Neural cell (in vitro differentiated cells): Measurements from ENCODE around the gene COX11. TPM values are rescaled to one million over a fixed set of nuclear protein-coding genes. Genes with fewer than 3 reads are reported as not detected.

Experiments
- H2AFZ ChIP-seq: fragments of 200-600, 300-800 bp; sonication (generic), shearing (Covaris generic); 2 replicates; pipeline ENCODE4 v1.6.0; 2014; ENCODE audit warnings: low read depth, mild to moderate bottlenecking, antibody characterized with exemption, low read length, moderate library complexity
- H3F3A ChIP-seq: fragments of 200-600 bp; shearing (Covaris generic); 2 replicates; pipeline ENCODE4 v1.6.1; 2016; ENCODE audit warnings: mild to moderate bottlenecking, moderate library complexity, mixed read lengths, antibody characterized with exemption, low read length; ENCODE audit not compliant: insufficient read depth, poor library complexity, severe bottlenecking
- H3K27ac ChIP-seq: fragments of 200-600, 300-800 bp; sonication (generic), shearing (Covaris generic); 2 replicates; pipeline ENCODE4 v1.5.1; 2014; ENCODE audit warnings: mild to moderate bottlenecking, low read length, moderate library complexity
- H3K27me3 ChIP-seq: fragments of 300-800, 200-600 bp; sonication (generic), shearing (Covaris generic); 2 replicates; pipeline ENCODE4 v1.6.0; 2014; ENCODE audit warnings: mild to moderate bottlenecking, low read depth, low read length, moderate library complexity; ENCODE audit not compliant: insufficient read depth
- H3K36me3 ChIP-seq: fragments of 300-800, 200-600 bp; sonication (generic), shearing (Covaris generic); 2 replicates; pipeline ENCODE4 v1.5.1; 2014; ENCODE audit warnings: mild to moderate bottlenecking, antibody characterized with exemption, low read length, moderate library complexity; ENCODE audit not compliant: insufficient read depth
- H3K4me2 ChIP-seq: fragments of 300-800, 200-600 bp; sonication (generic), shearing (Covaris generic); 2 replicates; pipeline ENCODE4 v1.6.0; 2014; ENCODE audit warnings: mild to moderate bottlenecking, low read length
- H3K4me3 ChIP-seq: fragments of 300-800, 200-600 bp; sonication (generic), shearing (Covaris generic); 2 replicates; pipeline ENCODE4 v1.5.1; 2014; ENCODE audit warnings: mild to moderate bottlenecking, low read length, moderate library complexity
- H3K79me2 ChIP-seq: fragments of 200-600 bp; shearing (Covaris generic); replicated peaks from 2 replicates; pipeline ENCODE4 v1.6.0; 2014; ENCODE audit warnings: mild to moderate bottlenecking, low read length, moderate library complexity; ENCODE audit not compliant: insufficient read depth
- H3K9ac ChIP-seq: fragments of 300-800, 200-600 bp; sonication (generic), shearing (Covaris generic); 2 replicates; pipeline ENCODE4 v1.6.1; 2016; ENCODE audit warnings: mild to moderate bottlenecking, low read length, mixed read lengths
- H3K9me2 ChIP-seq: fragments of 200-600 bp; shearing (Covaris generic); 2 replicates; pipeline ENCODE4 v1.6.1; 2016; ENCODE audit warnings: mild to moderate bottlenecking, low read length, mixed read lengths; ENCODE audit not compliant: insufficient read depth
- H3K9me3 ChIP-seq: fragments of 200-600, 300-800 bp; sonication (generic), shearing (Covaris generic); 2 replicates; pipeline ENCODE4 v1.6.1; 2016; ENCODE audit warnings: mild to moderate bottlenecking, mixed run types, low read length, moderate library complexity, mixed read lengths
- H4K20me1 ChIP-seq: fragments of 200-600 bp; shearing (Covaris generic); 2 replicates; pipeline ENCODE4 v1.6.1; 2016; ENCODE audit warnings: mild to moderate bottlenecking, mixed run types; ENCODE audit not compliant: insufficient read depth
- EP300 ChIP-seq: fragments of 450-650 bp; conservative IDR thresholded peaks from 2 replicates; pipeline ENCODE4 v1.6.1; 2014; ENCODE audit warnings: antibody characterized with exemption, mild to moderate bottlenecking, moderate library complexity; ENCODE audit not compliant: poor library complexity, severe bottlenecking
- EZH2 ChIP-seq: fragments of 200-600, 300-800 bp; shearing (Covaris generic), sonication (generic); IDR thresholded peaks from 2 replicates; pipeline ENCODE4 v1.6.1; 2014; ENCODE audit warnings: antibody characterized with exemption, low read length, borderline replicate concordance, mild to moderate bottlenecking; ENCODE audit not compliant: insufficient read depth, poor library complexity, severe bottlenecking
- MXI1 ChIP-seq: fragments of 450-650 bp; conservative IDR thresholded peaks from 2 replicates; pipeline ENCODE4 v1.6.1; 2014; ENCODE audit warnings: antibody characterized with exemption, mild to moderate bottlenecking; ENCODE audit not compliant: poor library complexity, severe bottlenecking
- POLR2AphosphoS5 ChIP-seq: IDR thresholded peaks from 2 replicates; pipeline ENCODE4 v1.6.1; 2012
- RAD21 ChIP-seq: fragments of 450-650 bp; conservative IDR thresholded peaks from 2 replicates; pipeline ENCODE4 v1.6.1; 2014; ENCODE audit warnings: antibody characterized with exemption, mild to moderate bottlenecking, moderate library complexity
- SMC3 ChIP-seq: fragments of 450-650 bp; conservative IDR thresholded peaks from 2 replicates; pipeline ENCODE4 v1.6.1; 2014; ENCODE audit warnings: antibody characterized with exemption, mild to moderate bottlenecking, moderate library complexity; ENCODE audit not compliant: poor library complexity
- TAF1 ChIP-seq: IDR thresholded peaks from 2 replicates; pipeline ENCODE4 v1.6.1; 2012; ENCODE audit warnings: low read depth
- polyA plus RNA-seq: library from polyadenylated mRNA; depleted of rRNA; stranded (reverse); fragments of >200 nt; gene quantifications from 2 replicates; pipeline ENCODE4 v1.2.3, GENCODE V29; 2014
- TF ChIP-seq, protein P1 (sequence below): fragments of 450-650 bp; IDR thresholded peaks from 2 replicates; pipeline ENCODE4 v1.5.1; 2014; ENCODE audit warnings: antibody characterized with exemption, mild to moderate bottlenecking, moderate library complexity; ENCODE audit not compliant: poor library complexity, severe bottlenecking
- TF ChIP-seq, protein P2 (sequence below): IDR thresholded peaks from 2 replicates; pipeline ENCODE4 v1.6.1; 2012; ENCODE audit warnings: borderline replicate concordance

The COX11 gene
- polyA plus RNA-seq, 1 donor from 2014 or later = 155 TPM

DNA sequence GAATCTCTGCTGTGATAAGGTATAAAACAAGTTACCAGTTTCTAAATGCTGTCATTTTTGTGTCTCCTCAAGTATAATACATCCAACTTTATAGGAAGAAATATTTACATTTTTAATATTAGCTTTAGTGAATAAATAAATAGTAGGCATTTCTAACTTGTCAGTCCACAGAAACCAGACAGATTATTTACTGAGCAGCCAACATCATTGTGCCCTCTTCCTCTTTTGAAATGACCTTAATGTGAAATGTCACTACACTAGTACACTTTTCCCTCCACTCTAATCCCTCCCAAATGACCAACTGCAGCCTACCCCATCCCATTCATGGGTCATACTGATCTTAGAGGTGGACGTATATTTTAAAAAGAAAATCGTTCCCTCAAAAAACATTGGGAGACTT is 9.3 kb upstream of the COX11 start:
- Histone ChIP-seq H3K27ac (no peak overlapping the region), H4K20me1 (no peaks in the 10 kb centered on the region), H3K79me2 (peaks cover 35% of the 10 kb centered on the region), H2AFZ (no peak overlapping the region), H3K36me3 (no peaks in the 10 kb centered on the region), H3K9me3 (no peaks in the 10 kb centered on the region), H3K4me2 (no peak overlapping the region), H3K4me3 (no peak overlapping the region), H3F3A (no peaks in the 10 kb centered on the region), H3K9ac (no peak overlapping the region), H3K27me3 (no peaks in the 10 kb centered on the region), H3K9me2 (no peaks in the 10 kb centered on the region)
- TF ChIP-seq RAD21 (no peak), SMC3 (no peak), POLR2AphosphoS5 (no peak), EZH2 (no peak), EP300 (no peak)
- TF ChIP-seq, protein P1, sequence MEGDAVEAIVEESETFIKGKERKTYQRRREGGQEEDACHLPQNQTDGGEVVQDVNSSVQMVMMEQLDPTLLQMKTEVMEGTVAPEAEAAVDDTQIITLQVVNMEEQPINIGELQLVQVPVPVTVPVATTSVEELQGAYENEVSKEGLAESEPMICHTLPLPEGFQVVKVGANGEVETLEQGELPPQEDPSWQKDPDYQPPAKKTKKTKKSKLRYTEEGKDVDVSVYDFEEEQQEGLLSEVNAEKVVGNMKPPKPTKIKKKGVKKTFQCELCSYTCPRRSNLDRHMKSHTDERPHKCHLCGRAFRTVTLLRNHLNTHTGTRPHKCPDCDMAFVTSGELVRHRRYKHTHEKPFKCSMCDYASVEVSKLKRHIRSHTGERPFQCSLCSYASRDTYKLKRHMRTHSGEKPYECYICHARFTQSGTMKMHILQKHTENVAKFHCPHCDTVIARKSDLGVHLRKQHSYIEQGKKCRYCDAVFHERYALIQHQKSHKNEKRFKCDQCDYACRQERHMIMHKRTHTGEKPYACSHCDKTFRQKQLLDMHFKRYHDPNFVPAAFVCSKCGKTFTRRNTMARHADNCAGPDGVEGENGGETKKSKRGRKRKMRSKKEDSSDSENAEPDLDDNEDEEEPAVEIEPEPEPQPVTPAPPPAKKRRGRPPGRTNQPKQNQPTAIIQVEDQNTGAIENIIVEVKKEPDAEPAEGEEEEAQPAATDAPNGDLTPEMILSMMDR = no peak
- TF ChIP-seq, protein P2, sequence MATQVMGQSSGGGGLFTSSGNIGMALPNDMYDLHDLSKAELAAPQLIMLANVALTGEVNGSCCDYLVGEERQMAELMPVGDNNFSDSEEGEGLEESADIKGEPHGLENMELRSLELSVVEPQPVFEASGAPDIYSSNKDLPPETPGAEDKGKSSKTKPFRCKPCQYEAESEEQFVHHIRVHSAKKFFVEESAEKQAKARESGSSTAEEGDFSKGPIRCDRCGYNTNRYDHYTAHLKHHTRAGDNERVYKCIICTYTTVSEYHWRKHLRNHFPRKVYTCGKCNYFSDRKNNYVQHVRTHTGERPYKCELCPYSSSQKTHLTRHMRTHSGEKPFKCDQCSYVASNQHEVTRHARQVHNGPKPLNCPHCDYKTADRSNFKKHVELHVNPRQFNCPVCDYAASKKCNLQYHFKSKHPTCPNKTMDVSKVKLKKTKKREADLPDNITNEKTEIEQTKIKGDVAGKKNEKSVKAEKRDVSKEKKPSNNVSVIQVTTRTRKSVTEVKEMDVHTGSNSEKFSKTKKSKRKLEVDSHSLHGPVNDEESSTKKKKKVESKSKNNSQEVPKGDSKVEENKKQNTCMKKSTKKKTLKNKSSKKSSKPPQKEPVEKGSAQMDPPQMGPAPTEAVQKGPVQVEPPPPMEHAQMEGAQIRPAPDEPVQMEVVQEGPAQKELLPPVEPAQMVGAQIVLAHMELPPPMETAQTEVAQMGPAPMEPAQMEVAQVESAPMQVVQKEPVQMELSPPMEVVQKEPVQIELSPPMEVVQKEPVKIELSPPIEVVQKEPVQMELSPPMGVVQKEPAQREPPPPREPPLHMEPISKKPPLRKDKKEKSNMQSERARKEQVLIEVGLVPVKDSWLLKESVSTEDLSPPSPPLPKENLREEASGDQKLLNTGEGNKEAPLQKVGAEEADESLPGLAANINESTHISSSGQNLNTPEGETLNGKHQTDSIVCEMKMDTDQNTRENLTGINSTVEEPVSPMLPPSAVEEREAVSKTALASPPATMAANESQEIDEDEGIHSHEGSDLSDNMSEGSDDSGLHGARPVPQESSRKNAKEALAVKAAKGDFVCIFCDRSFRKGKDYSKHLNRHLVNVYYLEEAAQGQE = no peak

DNA sequence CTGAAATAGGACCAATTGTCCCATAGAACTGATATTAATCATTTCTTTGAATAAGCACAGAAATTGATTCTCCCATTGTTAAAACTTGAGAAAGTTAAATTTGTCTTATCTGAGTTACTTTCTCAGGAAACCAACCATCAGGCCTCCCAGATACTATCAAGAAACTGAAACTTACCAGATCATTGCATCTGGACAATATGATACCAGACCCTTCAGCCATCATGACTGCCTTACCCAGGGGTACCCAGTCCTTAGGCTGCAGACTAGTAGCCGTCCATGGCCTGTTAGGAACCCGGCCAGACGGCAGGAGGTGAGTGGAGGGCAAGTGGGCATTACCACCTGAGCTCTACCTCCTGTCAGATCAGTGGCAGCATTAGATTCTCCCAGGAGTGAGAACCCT is 7.9 kb upstream of the COX11 start:
- no peak overlapping the region for H3K9ac ChIP-seq
- H3F3A ChIP-seq = no peaks in the 10 kb centered on the region
- H3K9me2 ChIP-seq = no peaks in the 10 kb centered on the region
- TF ChIP-seq, protein P2 = no peak
- no peak for TF ChIP-seq SMC3
- TF ChIP-seq, protein P1 = no peak
- no peak for TF ChIP-seq MXI1
- no peak for TF ChIP-seq RAD21
- no peak for TF ChIP-seq TAF1
- no peak for TF ChIP-seq EP300
- TF ChIP-seq POLR2AphosphoS5 = no peak
- TF ChIP-seq EZH2 = no peak
- no peak overlapping the region for H2AFZ ChIP-seq
- H3K4me2 ChIP-seq = no peak overlapping the region
- no peaks in the 10 kb centered on the region for H4K20me1 ChIP-seq
- H3K4me3 ChIP-seq = no peak overlapping the region
- H3K79me2 ChIP-seq = peaks cover 34% of the 10 kb centered on the region
- H3K27ac ChIP-seq = no peak overlapping the region
- no peaks in the 10 kb centered on the region for H3K27me3 ChIP-seq
- no peaks in the 10 kb centered on the region for H3K9me3 ChIP-seq
- H3K36me3 ChIP-seq = no peaks in the 10 kb centered on the region
